SK-N-SH treated with all-trans-retinoic acid at 6 μM for 48 hours (cell line): ENCODE measurements around the gene IFNB1.

Experiments
- ATAC-seq: fragments of 200-7000 bp; cut with Tn5 transposase; 3 replicates; pipeline ENCODE4 v1.9.1; 2020; ENCODE audit warnings: mild to moderate bottlenecking, moderate library complexity
- ARNTL ChIP-seq: fragments of 450-650 bp; formaldehyde crosslinking; IDR thresholded peaks from 2 replicates; pipeline ENCODE4 v1.5.0; 2020; ENCODE audit warnings: low read depth, mild to moderate bottlenecking, moderate library complexity, borderline replicate concordance
- CSDC2 ChIP-seq: fragments of 250-450 bp; sonication (Bioruptor Pico); IDR thresholded peaks from 2 replicates; pipeline ENCODE4 v1.5.0; 2020; ENCODE audit warnings: mild to moderate bottlenecking, moderate library complexity
- ESRRG ChIP-seq: fragments of 250-450 bp; sonication (Bioruptor Pico); IDR thresholded peaks from 2 replicates; pipeline ENCODE4 v1.6.1; 2021; ENCODE audit warnings: mild to moderate bottlenecking
- GLIS3 ChIP-seq: fragments of 250-450 bp; sonication (Bioruptor Pico); IDR thresholded peaks from 2 replicates; pipeline ENCODE4 v1.5.0; 2020; ENCODE audit warnings: mild to moderate bottlenecking, moderate library complexity
- ISL1 ChIP-seq: fragments of 250-450 bp; sonication (Bioruptor Pico); IDR thresholded peaks from 2 replicates; pipeline ENCODE4 v2.1.2; 2022; ENCODE audit warnings: mild to moderate bottlenecking, moderate library complexity
- OSR1 ChIP-seq: fragments of 250-450 bp; sonication (Bioruptor Pico); IDR thresholded peaks from 2 replicates; pipeline ENCODE4 v1.8.0; 2022; ENCODE audit warnings: moderate library complexity, mild to moderate bottlenecking, inconsistent platforms
- POU6F1 ChIP-seq: fragments of 250-450 bp; sonication (Bioruptor Pico); IDR thresholded peaks from 2 replicates; pipeline ENCODE4 v1.8.0; 2021; ENCODE audit warnings: low read depth, mild to moderate bottlenecking, moderate library complexity, borderline replicate concordance
- PPARA ChIP-seq: fragments of 250-450 bp; sonication (Bioruptor Pico); IDR thresholded peaks from 2 replicates; pipeline ENCODE4 v1.5.0; 2020; ENCODE audit warnings: mild to moderate bottlenecking, borderline replicate concordance
- RARB ChIP-seq: fragments of 250-450 bp; sonication (Bioruptor Pico); IDR thresholded peaks from 2 replicates; pipeline ENCODE4 v1.8.0; 2021; ENCODE audit warnings: mild to moderate bottlenecking, moderate library complexity
- SNAI2 ChIP-seq: fragments of 250-450 bp; sonication (Bioruptor Pico); IDR thresholded peaks from 2 replicates; pipeline ENCODE4 v1.5.0; 2020; ENCODE audit warnings: mild to moderate bottlenecking, moderate library complexity
- TCF4 ChIP-seq: fragments of 250-450 bp; sonication (Bioruptor Pico); IDR thresholded peaks from 2 replicates; pipeline ENCODE4 v1.8.0; 2021; ENCODE audit warnings: mild to moderate bottlenecking, moderate library complexity, borderline replicate concordance
- TOX ChIP-seq: fragments of 250-450 bp; sonication (Bioruptor Pico); IDR thresholded peaks from 2 replicates; pipeline ENCODE4 v1.8.0; 2021; ENCODE audit warnings: mild to moderate bottlenecking, moderate library complexity, borderline replicate concordance
- TSHZ2 ChIP-seq: fragments of 250-450 bp; sonication (Bioruptor Pico); IDR thresholded peaks from 2 replicates; pipeline ENCODE4 v1.5.0; 2020; ENCODE audit warnings: mild to moderate bottlenecking, moderate library complexity
- ZC3H10 ChIP-seq: fragments of 250-450 bp; sonication (Bioruptor Pico); IDR thresholded peaks from 2 replicates; pipeline ENCODE4 v1.5.1; 2021; ENCODE audit warnings: mild to moderate bottlenecking, moderate library complexity
- ZFP3 ChIP-seq: fragments of 250-450 bp; sonication (Bioruptor Pico); IDR thresholded peaks from 2 replicates; pipeline ENCODE4 v1.5.0; 2020; ENCODE audit warnings: mild to moderate bottlenecking, moderate library complexity
- ZFP30 ChIP-seq: fragments of 450-650 bp; formaldehyde crosslinking; IDR thresholded peaks from 2 replicates; pipeline ENCODE4 v1.5.0; 2022; ENCODE audit warnings: mild to moderate bottlenecking, moderate library complexity
- ZNF565 ChIP-seq: fragments of 450-650 bp; formaldehyde crosslinking; conservative IDR thresholded peaks from 2 replicates; pipeline ENCODE4 v1.5.0; 2020; ENCODE audit warnings: low read depth, mild to moderate bottlenecking, moderate library complexity
- ZNF70 ChIP-seq: fragments of 450-650 bp; formaldehyde crosslinking; IDR thresholded peaks from 2 replicates; pipeline ENCODE4 v1.5.0; 2020; ENCODE audit warnings: mild to moderate bottlenecking, moderate library complexity
- ZNF8 ChIP-seq: fragments of 450-650 bp; formaldehyde crosslinking; IDR thresholded peaks from 2 replicates; pipeline ENCODE4 v1.5.0; 2020; ENCODE audit warnings: mild to moderate bottlenecking, moderate library complexity
- TF ChIP-seq, protein P1 (sequence below): fragments of 250-450 bp; sonication (Bioruptor Pico); IDR thresholded peaks from 2 replicates; pipeline ENCODE4 v1.5.1; 2020; ENCODE audit warnings: low read depth, mild to moderate bottlenecking, moderate library complexity
- TF ChIP-seq, protein P2 (sequence below): fragments of 250-450 bp; sonication (Bioruptor Pico); IDR thresholded peaks from 2 replicates; pipeline ENCODE4 v1.5.1; 2021; ENCODE audit warnings: mild to moderate bottlenecking, moderate library complexity

Gene IFNB1

DNA sequence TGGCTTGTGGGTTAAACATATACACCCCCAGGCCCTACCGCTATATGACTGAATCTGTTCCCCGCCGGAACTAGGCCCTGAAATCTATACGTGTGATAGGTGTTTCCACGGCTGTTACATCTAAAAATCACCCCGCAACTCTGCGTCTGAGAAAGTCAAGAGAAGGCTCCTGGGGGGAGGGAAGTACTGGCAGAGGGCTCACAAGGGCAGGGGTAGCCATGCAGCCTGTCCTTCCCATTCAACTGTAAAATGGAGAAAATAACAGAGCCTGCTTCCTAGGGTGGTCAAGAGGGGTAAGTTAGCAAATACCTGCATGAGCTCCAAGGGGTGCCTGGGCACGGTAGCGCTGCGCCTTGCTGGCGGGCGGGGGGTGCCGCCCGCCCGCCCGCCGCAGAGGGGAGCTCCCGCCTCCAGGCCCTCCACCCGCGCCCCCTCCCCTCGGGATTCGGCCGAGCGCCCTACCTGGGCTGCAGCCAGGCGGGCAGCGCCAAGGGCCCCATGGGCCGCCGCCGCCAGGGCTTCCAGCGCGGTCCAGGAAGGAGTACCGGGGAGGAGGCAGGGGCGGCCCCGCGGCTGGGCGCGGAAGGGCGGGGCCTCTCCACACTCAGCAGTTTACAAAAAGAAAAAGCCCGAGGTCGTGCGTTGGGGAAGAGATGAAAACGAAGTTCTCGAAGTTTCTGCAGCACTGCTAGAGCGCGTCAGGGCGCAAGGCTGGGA lies 46.5 kb downstream of the IFNB1 start, which contains the start of gene HACD4:
Gene HACD4 (minus strand): TSS at position 550 of the 717 bp plus-strand sequence. CDS start 50 bp downstream, at position 500.
- no peak for TF ChIP-seq TOX (CRISPR knock-in tag)
- TF ChIP-seq ISL1 (CRISPR knock-in tag): no peak
- no peak for TF ChIP-seq GLIS3 (CRISPR knock-in tag)
- TF ChIP-seq, protein P1, sequence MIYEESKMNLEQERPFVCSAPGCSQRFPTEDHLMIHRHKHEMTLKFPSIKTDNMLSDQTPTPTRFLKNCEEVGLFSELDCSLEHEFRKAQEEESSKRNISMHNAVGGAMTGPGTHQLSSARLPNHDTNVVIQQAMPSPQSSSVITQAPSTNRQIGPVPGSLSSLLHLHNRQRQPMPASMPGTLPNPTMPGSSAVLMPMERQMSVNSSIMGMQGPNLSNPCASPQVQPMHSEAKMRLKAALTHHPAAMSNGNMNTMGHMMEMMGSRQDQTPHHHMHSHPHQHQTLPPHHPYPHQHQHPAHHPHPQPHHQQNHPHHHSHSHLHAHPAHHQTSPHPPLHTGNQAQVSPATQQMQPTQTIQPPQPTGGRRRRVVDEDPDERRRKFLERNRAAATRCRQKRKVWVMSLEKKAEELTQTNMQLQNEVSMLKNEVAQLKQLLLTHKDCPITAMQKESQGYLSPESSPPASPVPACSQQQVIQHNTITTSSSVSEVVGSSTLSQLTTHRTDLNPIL (CRISPR knock-in tag): no peak
- no peak for TF ChIP-seq ZFP3 (CRISPR knock-in tag)
- TF ChIP-seq, protein P2, sequence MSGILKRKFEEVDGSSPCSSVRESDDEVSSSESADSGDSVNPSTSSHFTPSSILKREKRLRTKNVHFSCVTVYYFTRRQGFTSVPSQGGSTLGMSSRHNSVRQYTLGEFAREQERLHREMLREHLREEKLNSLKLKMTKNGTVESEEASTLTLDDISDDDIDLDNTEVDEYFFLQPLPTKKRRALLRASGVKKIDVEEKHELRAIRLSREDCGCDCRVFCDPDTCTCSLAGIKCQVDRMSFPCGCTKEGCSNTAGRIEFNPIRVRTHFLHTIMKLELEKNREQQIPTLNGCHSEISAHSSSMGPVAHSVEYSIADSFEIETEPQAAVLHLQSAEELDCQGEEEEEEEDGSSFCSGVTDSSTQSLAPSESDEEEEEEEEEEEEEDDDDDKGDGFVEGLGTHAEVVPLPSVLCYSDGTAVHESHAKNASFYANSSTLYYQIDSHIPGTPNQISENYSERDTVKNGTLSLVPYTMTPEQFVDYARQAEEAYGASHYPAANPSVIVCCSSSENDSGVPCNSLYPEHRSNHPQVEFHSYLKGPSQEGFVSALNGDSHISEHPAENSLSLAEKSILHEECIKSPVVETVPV (CRISPR knock-in tag): no peak
- TF ChIP-seq SNAI2: no peak
- no peak for TF ChIP-seq ZC3H10 (CRISPR knock-in tag)
- no peak for TF ChIP-seq ZFP30 (CRISPR knock-in tag)
- TF ChIP-seq OSR1 (CRISPR knock-in tag): no peak
- TF ChIP-seq TSHZ2: no peak
- TF ChIP-seq ARNTL (CRISPR knock-in tag): no peak
- TF ChIP-seq ESRRG (CRISPR knock-in tag): no peak
- TF ChIP-seq POU6F1 (CRISPR knock-in tag): no peak
- TF ChIP-seq RARB (CRISPR knock-in tag): no peak
- no peak for TF ChIP-seq CSDC2 (CRISPR knock-in tag)
- no peak for TF ChIP-seq ZNF565 (CRISPR knock-in tag)
- TF ChIP-seq ZNF8: no peak
- no peak for TF ChIP-seq TCF4
- ATAC-seq: no peak

GRCh38 chr9:21030389-21031035 lies 47.2 kb downstream of the IFNB1 start:
- no peak for TF ChIP-seq SNAI2
- TF ChIP-seq TCF4: no peak
- TF ChIP-seq ZNF8: no peak
- TF ChIP-seq PPARA (CRISPR knock-in tag): no peak
- TF ChIP-seq ISL1 (CRISPR knock-in tag): no peak
- TF ChIP-seq ZNF565 (CRISPR knock-in tag): no peak
- no peak for TF ChIP-seq ARNTL (CRISPR knock-in tag)
- TF ChIP-seq ZNF70: no peak
- no peak for TF ChIP-seq RARB (CRISPR knock-in tag)
- TF ChIP-seq TOX (CRISPR knock-in tag): no peak
- no peak for TF ChIP-seq ZFP30 (CRISPR knock-in tag)
- no peak for TF ChIP-seq OSR1 (CRISPR knock-in tag)
- no peak for TF ChIP-seq CSDC2 (CRISPR knock-in tag)
- TF ChIP-seq, protein P1 (CRISPR knock-in tag): no peak
- no peak for TF ChIP-seq POU6F1 (CRISPR knock-in tag)
- TF ChIP-seq TSHZ2: no peak
- TF ChIP-seq, protein P2 (CRISPR knock-in tag): no peak
- TF ChIP-seq ZC3H10 (CRISPR knock-in tag): no peak
- TF ChIP-seq ESRRG (CRISPR knock-in tag): no peak
- ATAC-seq: peak; percentile 19; the same call in 1 of the 3 replicates
